IgD-negative memory B cell (primary cell): ENCODE results near the gene SUN1. TPM values are rescaled to one million over a fixed set of nuclear protein-coding genes. Genes with fewer than 3 reads are reported as not detected.

ENCODE experiments used
- H3K27ac Mint-ChIP-seq, 3 donors: one replicate each; pipeline ENCODE4 v1.8.0; 2020 to 2022; ENCODE audit warnings: mild to moderate bottlenecking in 3 of 3, mixed read lengths in 3 of 3, moderate library complexity in 1 of 3
- H3K27me3 Mint-ChIP-seq: one replicate; pipeline ENCODE4 v1.8.0; 2021; ENCODE audit warnings: mixed read lengths
- H3K36me3 Mint-ChIP-seq: one replicate; pipeline ENCODE4 v1.8.0; 2020; ENCODE audit warnings: mild to moderate bottlenecking, mixed read lengths
- H3K4me1 Mint-ChIP-seq, 3 donors: one replicate each; pipeline ENCODE4 v1.8.0; 2020 to 2022; ENCODE audit warnings: mixed read lengths in 3 of 3, mild to moderate bottlenecking in 1 of 3
- H3K4me3 Mint-ChIP-seq, 4 donors: one replicate each; pipeline ENCODE4 v1.8.0; 2020 to 2022; ENCODE audit warnings: mild to moderate bottlenecking in 4 of 4, mixed read lengths in 4 of 4, moderate library complexity in 3 of 4
- H3K9me3 Mint-ChIP-seq, 3 donors: one replicate each; pipeline ENCODE4 v1.8.0; 2020 to 2021; ENCODE audit warnings: mixed read lengths in 3 of 3, mild to moderate bottlenecking in 1 of 3
- polyA plus RNA-seq: library from polyadenylated mRNA; unstranded; fragments of 300-500 nt; fragmentation: Illumina TruSeq; gene quantifications from one replicate; pipeline ENCODE4 v1.2.3, GENCODE V29; 2021

Gene SUN1
- polyA plus RNA-seq, 1 donor from 2014 or later = 31.0 TPM

DNA sequence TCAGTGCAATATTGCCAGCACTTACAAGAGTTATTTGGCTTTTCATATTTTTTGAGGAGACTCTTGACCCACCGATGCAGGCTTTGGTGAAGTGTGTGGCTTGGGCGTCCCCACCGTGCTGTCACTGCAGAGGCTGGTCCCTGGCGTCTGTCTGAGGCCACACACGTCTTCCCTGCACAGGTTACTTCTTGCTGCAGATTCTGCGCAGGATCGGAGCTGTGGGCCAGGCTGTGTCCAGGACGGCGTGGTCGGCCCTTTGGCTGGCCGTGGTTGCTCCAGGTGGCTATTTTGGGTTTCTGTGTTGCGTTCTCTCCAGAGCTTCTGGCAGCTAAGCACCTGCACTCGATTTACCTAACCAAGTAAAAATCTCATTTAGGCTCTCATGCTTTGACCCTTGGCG lies 18.9 kb downstream of the SUN1 start:
- Mint-ChIP-seq H3K27ac (no peak overlapping the region), H3K36me3 (peaks cover 4% of the 10 kb centered on the region), H3K9me3 (no peaks in the 10 kb centered on the region), H3K4me1 (peaks cover 0 to 3% (median 0%) of the 10 kb centered on the region in 3 donors), H3K4me3 (no peak overlapping the region), H3K27me3 (no peaks in the 10 kb centered on the region)

DNA sequence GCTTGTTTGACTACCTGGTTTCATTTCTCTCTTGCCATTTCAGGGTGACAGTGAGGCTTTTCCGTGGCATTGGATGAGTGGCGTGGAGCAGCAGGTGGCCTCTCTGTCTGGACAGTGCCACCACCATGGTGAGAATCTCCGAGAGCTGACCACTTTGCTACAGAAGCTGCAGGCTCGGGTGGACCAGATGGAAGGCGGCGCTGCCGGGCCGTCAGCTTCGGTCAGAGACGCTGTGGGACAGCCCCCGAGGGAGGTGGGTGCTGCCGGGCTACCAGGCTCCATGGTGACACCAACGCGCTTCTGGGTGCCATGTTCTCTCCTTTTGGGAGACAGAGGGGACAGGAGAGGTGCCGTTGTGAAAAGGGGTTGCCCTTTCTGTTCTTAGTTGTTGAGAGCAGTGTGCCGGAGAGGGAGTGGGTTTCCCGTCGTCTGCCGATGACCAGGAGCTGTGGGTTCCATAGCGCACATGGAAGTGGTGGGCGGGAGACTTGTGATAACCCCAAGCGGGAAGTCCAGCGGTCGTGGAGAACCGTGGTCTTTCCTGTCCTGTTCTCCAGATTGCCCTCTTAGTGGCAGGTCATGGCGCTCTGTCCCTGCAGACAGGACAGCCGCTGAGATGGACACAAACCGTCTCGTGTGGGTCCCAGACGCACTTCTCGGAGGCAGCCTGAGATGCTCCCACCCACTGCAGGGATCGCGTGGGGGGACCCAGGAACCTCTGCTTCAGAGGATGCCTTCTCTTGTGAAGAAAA lies 21.3 kb downstream of the SUN1 start:
- no peak overlapping the region for H3K4me3 Mint-ChIP-seq
- peak overlapping the region in 1 of 3 donors; percentile 82 for H3K27ac Mint-ChIP-seq
- H3K4me1 Mint-ChIP-seq = no peaks in the 10 kb centered on the region
- no peaks in the 10 kb centered on the region for H3K27me3 Mint-ChIP-seq
- peaks cover 4% of the 10 kb centered on the region for H3K36me3 Mint-ChIP-seq
- H3K9me3 Mint-ChIP-seq = no peaks in the 10 kb centered on the region

DNA sequence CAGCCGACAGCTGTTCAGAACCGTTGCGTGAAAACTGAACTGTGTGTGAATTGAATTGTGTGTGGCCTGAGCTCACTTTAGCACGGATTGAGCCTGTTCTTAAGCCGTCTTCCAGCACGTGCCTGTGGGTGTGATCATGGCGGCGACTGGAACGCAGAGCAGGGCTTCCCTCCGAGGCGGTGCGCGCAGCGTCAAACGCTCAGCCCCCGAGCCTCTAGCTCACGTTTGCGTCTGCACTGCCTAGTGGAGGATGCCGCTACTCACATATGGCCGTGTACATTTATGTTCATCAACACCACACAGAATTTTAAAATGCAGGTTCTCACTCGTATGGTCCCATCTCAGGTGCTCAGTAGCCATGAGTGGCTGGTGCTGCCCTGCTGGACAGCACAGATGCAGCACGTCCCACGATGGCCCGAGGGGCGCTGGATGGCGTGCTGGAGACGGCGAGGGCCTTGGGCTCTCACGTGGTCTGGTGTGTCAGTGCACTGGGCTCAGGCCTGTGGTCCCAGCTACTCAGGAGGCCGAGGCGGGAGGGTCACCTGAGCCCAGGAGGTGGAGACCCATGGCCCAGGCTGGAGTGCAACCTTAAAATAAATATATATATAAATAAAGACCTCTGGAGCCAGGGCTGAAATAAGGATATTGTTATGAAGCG lies 22.0 kb downstream of the SUN1 start:
- H3K36me3 Mint-ChIP-seq = peaks cover 4% of the 10 kb centered on the region
- H3K27me3 Mint-ChIP-seq = no peaks in the 10 kb centered on the region
- no peaks in the 10 kb centered on the region for H3K9me3 Mint-ChIP-seq
- no peak overlapping the region for H3K4me3 Mint-ChIP-seq
- no peak overlapping the region for H3K27ac Mint-ChIP-seq
- no peaks in the 10 kb centered on the region for H3K4me1 Mint-ChIP-seq

- H3K4me1 Mint-ChIP-seq = no peaks in the 10 kb centered on the region
- no peaks in the 10 kb centered on the region for H3K27me3 Mint-ChIP-seq
- H3K36me3 Mint-ChIP-seq = peaks cover 4% of the 10 kb centered on the region
- H3K4me3 Mint-ChIP-seq = no peak overlapping the region
- H3K27ac Mint-ChIP-seq = no peak overlapping the region
- no peaks in the 10 kb centered on the region for H3K9me3 Mint-ChIP-seq
Measured at GRCh38 chr7:855686-856369, 23.6 kb downstream of the SUN1 start.

DNA sequence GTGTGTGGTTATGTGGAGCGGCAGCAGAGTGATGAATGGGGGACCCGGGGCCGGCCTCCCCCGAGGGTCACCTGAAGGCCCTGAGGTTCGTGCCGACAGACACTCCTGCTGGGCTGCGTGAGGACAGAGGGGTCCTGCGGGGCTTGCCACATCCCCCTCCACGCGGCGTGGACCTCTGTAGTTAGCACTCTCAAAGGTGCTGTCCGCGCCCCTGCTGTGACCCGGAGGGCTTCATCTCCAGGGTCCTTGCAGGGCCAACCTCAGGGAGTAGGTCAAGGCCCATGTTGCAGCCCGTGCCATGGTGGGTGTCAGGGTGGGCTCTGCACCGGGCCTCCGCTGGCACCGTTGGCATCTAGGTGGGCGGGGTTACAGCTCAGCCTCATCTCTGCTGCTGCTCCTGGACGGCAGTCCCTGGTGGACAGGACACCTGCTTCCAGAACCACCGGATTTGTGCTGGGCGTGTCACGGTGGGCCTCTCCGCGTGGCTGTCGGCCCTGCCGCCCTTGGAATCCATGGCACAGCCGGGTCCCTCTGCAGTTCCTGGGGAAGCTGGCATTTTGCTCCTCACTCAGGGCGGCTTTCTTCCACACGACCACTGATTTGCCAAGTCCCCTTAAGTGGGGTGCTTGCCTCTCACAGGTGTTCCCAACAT lies 24.3 kb downstream of the SUN1 start:
- Mint-ChIP-seq H3K4me1 (no peaks in the 10 kb centered on the region), H3K4me3 (no peak overlapping the region), H3K36me3 (peaks cover 4% of the 10 kb centered on the region), H3K27me3 (no peaks in the 10 kb centered on the region), H3K9me3 (no peaks in the 10 kb centered on the region), H3K27ac (no peak overlapping the region)

- peaks cover 9% of the 10 kb centered on the region for H3K36me3 Mint-ChIP-seq
- H3K9me3 Mint-ChIP-seq = no peaks in the 10 kb centered on the region
- no peaks in the 10 kb centered on the region for H3K27me3 Mint-ChIP-seq
- H3K27ac Mint-ChIP-seq = no peak overlapping the region
- H3K4me1 Mint-ChIP-seq = no peaks in the 10 kb centered on the region
- H3K4me3 Mint-ChIP-seq = no peak overlapping the region
Measured at GRCh38 chr7:857661-858060, 25.4 kb downstream of the SUN1 start.

DNA sequence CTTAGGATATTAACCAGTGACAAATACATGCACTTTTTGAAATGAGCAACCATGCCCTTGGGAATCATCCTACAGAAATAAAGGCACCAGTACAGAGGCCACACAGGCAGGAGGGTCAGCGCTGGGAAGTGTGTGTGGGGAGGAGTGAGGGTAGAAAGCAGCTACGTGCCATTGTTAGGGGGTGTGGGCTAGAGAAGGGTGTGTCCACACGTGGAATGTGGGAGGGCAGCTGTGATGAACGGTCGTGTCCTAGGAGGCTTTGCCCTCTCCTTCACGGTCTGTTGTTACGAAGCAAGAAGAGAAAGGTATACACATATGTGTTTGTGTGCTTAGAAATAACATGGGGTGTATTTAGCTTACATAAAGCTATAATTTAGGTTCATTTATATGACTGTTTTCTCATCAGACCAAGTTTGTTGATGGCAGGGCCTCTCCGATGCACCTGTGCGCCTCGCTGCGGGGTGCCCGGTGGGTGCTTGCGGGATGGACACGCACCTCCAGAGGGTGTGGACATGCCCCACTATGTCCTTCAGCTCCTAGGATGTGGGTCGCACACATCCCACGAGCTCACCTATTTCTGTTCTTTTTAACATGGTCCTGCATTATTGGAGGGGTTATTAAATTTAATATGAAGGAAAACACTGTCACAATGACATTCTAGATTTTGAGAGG lies 27.2 kb downstream of the SUN1 start:
- Mint-ChIP-seq H3K27ac (peak overlapping the region in 1 of 3 donors; percentile 59), H3K9me3 (no peaks in the 10 kb centered on the region), H3K36me3 (peaks cover 10% of the 10 kb centered on the region)

GRCh38 chr7:860149-860548 lies 27.9 kb downstream of the SUN1 start:
- Mint-ChIP-seq H3K27me3 (no peaks in the 10 kb centered on the region), H3K27ac (no peak overlapping the region), H3K4me1 (no peaks in the 10 kb centered on the region), H3K4me3 (no peak overlapping the region), H3K9me3 (no peaks in the 10 kb centered on the region), H3K36me3 (peaks cover 12% of the 10 kb centered on the region)

More for the DNA sequence above, 27.2 kb downstream of the SUN1 start:
- Mint-ChIP-seq H3K4me3 (no peak overlapping the region), H3K27me3 (no peaks in the 10 kb centered on the region), H3K4me1 (no peaks in the 10 kb centered on the region)

GRCh38 chr7:861222-861621 lies 28.9 kb downstream of the SUN1 start:
- H3K27ac Mint-ChIP-seq = no peak overlapping the region
- H3K9me3 Mint-ChIP-seq = no peaks in the 10 kb centered on the region
- no peaks in the 10 kb centered on the region for H3K27me3 Mint-ChIP-seq
- H3K4me3 Mint-ChIP-seq = no peak overlapping the region
- no peaks in the 10 kb centered on the region for H3K4me1 Mint-ChIP-seq
- H3K36me3 Mint-ChIP-seq = peaks cover 12% of the 10 kb centered on the region

- no peaks in the 10 kb centered on the region for H3K9me3 Mint-ChIP-seq
- H3K4me3 Mint-ChIP-seq = no peak overlapping the region
- H3K36me3 Mint-ChIP-seq = peaks cover 12% of the 10 kb centered on the region
- H3K27me3 Mint-ChIP-seq = no peaks in the 10 kb centered on the region
- no peak overlapping the region for H3K27ac Mint-ChIP-seq
- no peaks in the 10 kb centered on the region for H3K4me1 Mint-ChIP-seq
Measured at GRCh38 chr7:862157-862556, 29.9 kb downstream of the SUN1 start.

DNA sequence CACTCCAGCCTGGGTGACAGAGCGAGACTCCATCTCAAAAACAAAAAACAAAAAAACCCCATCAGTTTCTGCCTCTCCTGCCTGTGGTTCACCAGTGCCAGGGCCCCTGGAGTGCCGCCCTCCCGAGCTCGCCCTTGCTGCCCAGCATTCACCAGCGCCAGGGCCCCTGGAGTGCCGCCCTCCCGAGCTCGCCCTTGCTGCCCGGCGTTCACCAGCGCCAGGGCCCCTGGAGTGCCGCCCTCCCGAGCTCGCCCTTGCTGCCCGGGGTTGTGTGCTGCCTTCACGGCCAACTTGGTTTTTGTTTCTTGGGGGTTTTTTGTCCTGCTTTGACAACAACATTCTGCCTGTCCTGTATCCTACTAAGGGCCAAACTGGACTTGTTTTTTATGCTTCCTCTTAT lies 30.8 kb downstream of the SUN1 start:
- no peak overlapping the region for H3K4me3 Mint-ChIP-seq

GRCh38 chr7:865921-866320 lies 33.6 kb downstream of the SUN1 start:
- peaks cover 11% of the 10 kb centered on the region for H3K36me3 Mint-ChIP-seq

More for the DNA sequence above, 30.8 kb downstream of the SUN1 start:
- Mint-ChIP-seq H3K27ac (no peak overlapping the region), H3K36me3 (peaks cover 12% of the 10 kb centered on the region), H3K9me3 (no peaks in the 10 kb centered on the region), H3K4me1 (no peaks in the 10 kb centered on the region), H3K27me3 (no peaks in the 10 kb centered on the region)

DNA sequence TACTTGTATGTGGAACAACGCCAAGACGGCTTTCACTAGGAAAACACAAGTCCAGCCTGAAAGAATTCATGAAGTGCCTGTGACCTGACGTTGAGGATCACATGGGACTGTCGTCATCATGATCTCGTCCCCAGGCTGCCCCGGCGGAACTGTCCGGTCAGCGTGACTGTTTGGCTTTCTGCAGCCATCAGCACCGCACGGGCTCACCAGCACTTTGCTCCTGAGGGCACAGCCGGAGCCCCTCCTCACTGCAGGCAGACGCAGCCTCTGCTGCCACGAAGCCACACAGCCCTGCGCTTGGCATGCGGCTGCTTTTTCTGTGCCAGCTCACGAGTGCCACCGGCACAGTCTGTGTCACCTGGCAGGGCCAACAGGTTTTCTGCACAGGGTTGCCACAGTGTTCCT lies 34.7 kb downstream of the SUN1 start:
- Mint-ChIP-seq H3K27ac (no peak overlapping the region), H3K4me1 (no peaks in the 10 kb centered on the region), H3K27me3 (no peaks in the 10 kb centered on the region), H3K4me3 (no peak overlapping the region), H3K36me3 (peaks cover 12% of the 10 kb centered on the region), H3K9me3 (no peaks in the 10 kb centered on the region)

More at GRCh38 chr7:865921-866320, 33.6 kb downstream of the SUN1 start:
- H3K4me3 Mint-ChIP-seq = no peak overlapping the region
- no peaks in the 10 kb centered on the region for H3K4me1 Mint-ChIP-seq
- H3K27me3 Mint-ChIP-seq = no peaks in the 10 kb centered on the region
- no peak overlapping the region for H3K27ac Mint-ChIP-seq
- H3K9me3 Mint-ChIP-seq = no peaks in the 10 kb centered on the region

GRCh38 chr7:867406-868188 lies 35.3 kb downstream of the SUN1 start:
- Mint-ChIP-seq H3K9me3 (no peaks in the 10 kb centered on the region), H3K4me3 (no peak overlapping the region), H3K27ac (no peak overlapping the region), H3K27me3 (no peaks in the 10 kb centered on the region), H3K4me1 (no peaks in the 10 kb centered on the region), H3K36me3 (peaks cover 8% of the 10 kb centered on the region)
